ENCODE data around the gene TARS3. TPM values are rescaled to one million over a fixed set of nuclear protein-coding genes. Genes with fewer than 3 reads are reported as not detected.

Gene TARS3
- total RNA-seq, 1 experiment from 2014 or later, result 12.4 TPM

DNA sequence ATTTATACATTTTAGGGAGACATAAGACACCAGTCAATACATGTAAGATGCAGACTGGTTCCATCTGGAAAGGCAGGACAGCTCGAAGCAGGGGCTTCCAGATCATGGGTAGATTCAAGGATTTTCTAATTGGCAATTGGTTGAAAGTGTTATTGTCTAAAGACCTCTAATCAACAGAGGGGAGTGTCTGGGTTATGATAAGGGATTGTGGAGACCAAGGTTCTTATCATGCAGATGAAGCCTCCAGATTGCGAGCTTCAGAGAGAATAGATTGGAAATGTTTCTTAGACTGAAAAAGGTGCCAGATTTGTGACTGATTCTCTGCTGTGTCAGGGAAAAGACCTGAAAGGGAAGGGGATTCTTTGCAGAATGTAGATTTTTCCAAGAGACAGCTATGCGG is 87.2 kb downstream of the TARS3 start:
- TF ChIP-seq POLR2AphosphoS5 (IDR thresholded peaks at IDR 0.05; ENCODE audit: low read depth, low read length) (no peak), SIN3A (IDR thresholded peaks at IDR 0.05; ENCODE audit: borderline replicate concordance, insufficient read depth, low read depth, low read length) (no peak), TCF7L2 (IDR thresholded peaks at IDR 0.05; ENCODE audit: low read depth, low read length) (no peak)
- TF ChIP-seq, protein P1, sequence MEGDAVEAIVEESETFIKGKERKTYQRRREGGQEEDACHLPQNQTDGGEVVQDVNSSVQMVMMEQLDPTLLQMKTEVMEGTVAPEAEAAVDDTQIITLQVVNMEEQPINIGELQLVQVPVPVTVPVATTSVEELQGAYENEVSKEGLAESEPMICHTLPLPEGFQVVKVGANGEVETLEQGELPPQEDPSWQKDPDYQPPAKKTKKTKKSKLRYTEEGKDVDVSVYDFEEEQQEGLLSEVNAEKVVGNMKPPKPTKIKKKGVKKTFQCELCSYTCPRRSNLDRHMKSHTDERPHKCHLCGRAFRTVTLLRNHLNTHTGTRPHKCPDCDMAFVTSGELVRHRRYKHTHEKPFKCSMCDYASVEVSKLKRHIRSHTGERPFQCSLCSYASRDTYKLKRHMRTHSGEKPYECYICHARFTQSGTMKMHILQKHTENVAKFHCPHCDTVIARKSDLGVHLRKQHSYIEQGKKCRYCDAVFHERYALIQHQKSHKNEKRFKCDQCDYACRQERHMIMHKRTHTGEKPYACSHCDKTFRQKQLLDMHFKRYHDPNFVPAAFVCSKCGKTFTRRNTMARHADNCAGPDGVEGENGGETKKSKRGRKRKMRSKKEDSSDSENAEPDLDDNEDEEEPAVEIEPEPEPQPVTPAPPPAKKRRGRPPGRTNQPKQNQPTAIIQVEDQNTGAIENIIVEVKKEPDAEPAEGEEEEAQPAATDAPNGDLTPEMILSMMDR (IDR thresholded peaks at IDR 0.05), result no peak
- TF ChIP-seq, protein P2, sequence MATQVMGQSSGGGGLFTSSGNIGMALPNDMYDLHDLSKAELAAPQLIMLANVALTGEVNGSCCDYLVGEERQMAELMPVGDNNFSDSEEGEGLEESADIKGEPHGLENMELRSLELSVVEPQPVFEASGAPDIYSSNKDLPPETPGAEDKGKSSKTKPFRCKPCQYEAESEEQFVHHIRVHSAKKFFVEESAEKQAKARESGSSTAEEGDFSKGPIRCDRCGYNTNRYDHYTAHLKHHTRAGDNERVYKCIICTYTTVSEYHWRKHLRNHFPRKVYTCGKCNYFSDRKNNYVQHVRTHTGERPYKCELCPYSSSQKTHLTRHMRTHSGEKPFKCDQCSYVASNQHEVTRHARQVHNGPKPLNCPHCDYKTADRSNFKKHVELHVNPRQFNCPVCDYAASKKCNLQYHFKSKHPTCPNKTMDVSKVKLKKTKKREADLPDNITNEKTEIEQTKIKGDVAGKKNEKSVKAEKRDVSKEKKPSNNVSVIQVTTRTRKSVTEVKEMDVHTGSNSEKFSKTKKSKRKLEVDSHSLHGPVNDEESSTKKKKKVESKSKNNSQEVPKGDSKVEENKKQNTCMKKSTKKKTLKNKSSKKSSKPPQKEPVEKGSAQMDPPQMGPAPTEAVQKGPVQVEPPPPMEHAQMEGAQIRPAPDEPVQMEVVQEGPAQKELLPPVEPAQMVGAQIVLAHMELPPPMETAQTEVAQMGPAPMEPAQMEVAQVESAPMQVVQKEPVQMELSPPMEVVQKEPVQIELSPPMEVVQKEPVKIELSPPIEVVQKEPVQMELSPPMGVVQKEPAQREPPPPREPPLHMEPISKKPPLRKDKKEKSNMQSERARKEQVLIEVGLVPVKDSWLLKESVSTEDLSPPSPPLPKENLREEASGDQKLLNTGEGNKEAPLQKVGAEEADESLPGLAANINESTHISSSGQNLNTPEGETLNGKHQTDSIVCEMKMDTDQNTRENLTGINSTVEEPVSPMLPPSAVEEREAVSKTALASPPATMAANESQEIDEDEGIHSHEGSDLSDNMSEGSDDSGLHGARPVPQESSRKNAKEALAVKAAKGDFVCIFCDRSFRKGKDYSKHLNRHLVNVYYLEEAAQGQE (IDR thresholded peaks at IDR 0.05; ENCODE audit: insufficient read depth in 1 of 2, low read depth in 2 of 2, low read length in 1 of 2), result no peak
- H3K27me3 ChIP-seq (ENCODE audit: control insufficient read depth, insufficient read depth, low read length), result no peaks in the 10 kb centered on the region
- in situ Hi-C loops (cut with HindIII; ENCODE audit: low pct_unique_long_range_greater_than_20kb, low sequenced_read_pairs) (no loop called here), intact Hi-C loops (cut with micrococcal nuclease; ENCODE audit: unreplicated experiment) (no loop called here)
- no peak overlapping the region for H3K4me3 ChIP-seq (ENCODE audit: low read depth in 2 of 2, low read length in 2 of 2)
- H3K4me1 ChIP-seq (ENCODE audit: control insufficient read depth, insufficient read depth, low read length), result no peaks in the 10 kb centered on the region
- CTCF ChIA-PET, result no interaction called here
- H3K27ac ChIP-seq (ENCODE audit: low read length), result no peak overlapping the region
- DNase-seq (ENCODE audit: low read depth, low spot score) (no peak), ATAC-seq (no peak)
- H3K36me3 ChIP-seq (ENCODE audit: control insufficient read depth, insufficient read depth, low read length), result peaks cover 8% of the 10 kb centered on the region
- POLR2A ChIA-PET, result no interaction called here
- BruUV-seq (replicated peaks), result no TSS peak
- no peaks in the 10 kb centered on the region for H3K9me3 ChIP-seq (ENCODE audit: control insufficient read depth, insufficient read depth, low read depth, low read length)

DNA sequence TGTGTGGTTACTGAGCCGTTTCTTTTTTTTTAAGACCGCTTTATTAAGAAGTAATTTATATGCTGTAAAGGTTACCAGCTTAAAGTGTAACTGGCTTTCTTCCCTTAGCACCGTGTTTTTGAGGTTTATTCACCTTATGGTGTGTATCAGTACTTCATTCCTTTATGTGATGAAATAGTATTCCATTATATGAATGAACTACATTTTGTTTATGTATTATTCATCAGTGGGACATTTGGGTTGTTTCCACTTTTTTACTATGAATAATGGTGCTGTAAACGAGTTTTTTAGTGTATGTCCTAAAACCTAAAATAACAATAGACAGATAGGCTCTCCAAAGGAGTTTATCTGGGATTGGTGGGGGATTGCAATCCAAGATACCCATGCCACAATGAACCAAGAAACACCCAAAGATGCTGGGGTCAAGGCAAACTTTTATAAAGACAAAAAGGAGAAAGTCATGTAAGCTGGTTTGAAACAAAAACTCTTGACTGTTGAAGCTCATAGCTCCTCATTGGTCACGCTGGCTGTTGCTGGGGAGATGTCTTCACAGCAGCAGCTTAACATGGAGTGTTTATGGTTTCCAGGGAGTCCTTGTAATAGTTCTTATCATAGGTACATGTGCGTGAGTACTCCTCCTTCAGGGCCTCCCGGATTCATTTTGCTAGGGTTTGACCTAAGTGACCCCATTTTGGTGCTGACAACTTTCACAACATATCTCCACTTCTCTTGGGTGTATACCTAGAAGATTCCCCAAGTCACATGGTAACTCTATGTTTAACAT is 88.1 kb downstream of the TARS3 start:
- no peak for ATAC-seq
- CTCF ChIA-PET, result interaction anchor here (1.0 kb wide), 1 partner anchor 347 kb away, joined by 4 read pairs; no protein-coding TSS in a partner anchor

More for the DNA sequence above, 88.1 kb downstream of the TARS3 start:
- in situ Hi-C loops (cut with HindIII; ENCODE audit: low pct_unique_long_range_greater_than_20kb, low sequenced_read_pairs) (no loop called here), intact Hi-C loops (cut with micrococcal nuclease; ENCODE audit: unreplicated experiment) (no loop called here)
- Histone ChIP-seq H3K4me3 (ENCODE audit: low read depth in 2 of 2, low read length in 2 of 2) (no peak overlapping the region), H3K27ac (ENCODE audit: low read length) (no peak overlapping the region), H3K4me1 (ENCODE audit: control insufficient read depth, insufficient read depth, low read length) (no peaks in the 10 kb centered on the region), H3K9me3 (ENCODE audit: control insufficient read depth, insufficient read depth, low read depth, low read length) (no peaks in the 10 kb centered on the region), H3K36me3 (ENCODE audit: control insufficient read depth, insufficient read depth, low read length) (no peaks in the 10 kb centered on the region), H3K27me3 (ENCODE audit: control insufficient read depth, insufficient read depth, low read length) (no peaks in the 10 kb centered on the region)
- no TSS peak for BruUV-seq (replicated peaks)
- no peak for DNase-seq (ENCODE audit: low read depth, low spot score)
- TF ChIP-seq SIN3A (IDR thresholded peaks at IDR 0.05; ENCODE audit: borderline replicate concordance, insufficient read depth, low read depth, low read length), result no peak
- TF ChIP-seq, protein P1 (IDR thresholded peaks at IDR 0.05), result no peak
- TF ChIP-seq TCF7L2 (IDR thresholded peaks at IDR 0.05; ENCODE audit: low read depth, low read length), result no peak
- TF ChIP-seq, protein P2 (IDR thresholded peaks at IDR 0.05; ENCODE audit: insufficient read depth in 1 of 2, low read depth in 2 of 2, low read length in 1 of 2), result no peak
- TF ChIP-seq POLR2AphosphoS5 (IDR thresholded peaks at IDR 0.05; ENCODE audit: low read depth, low read length), result no peak
- POLR2A ChIA-PET, result interaction anchor here (0.5 kb wide), 1 partner anchor 115 kb away, joined by 3 read pairs; no protein-coding TSS in a partner anchor

All from Panc1 (cell line).